Heart left ventricle (tissue), 16 donors: ENCODE measurements around the gene MESP1. TPM values are rescaled to one million over a fixed set of nuclear protein-coding genes. Genes with fewer than 3 reads are reported as not detected.

ENCODE experiments used
- ATAC-seq, 4 donors: fragments of 200-7000 bp; cut with Tn5 transposase; one replicate each; pipeline ENCODE4 v1.9.1; 2020 to 2022; ENCODE audit warnings: moderate library complexity in 4 of 4, mild to moderate bottlenecking in 3 of 4, moderate number of reproducible peaks in 1 of 4
- DNase-seq, 5 donors: peaks; one replicate each; pipeline ENCODE4 v3.0.0-alpha.2; 2020
- H3K27ac ChIP-seq, 12 donors: fragments of 200-600 bp; sonication (generic) in 4 of 12; one replicate each; pipeline versions ENCODE4 v1.5.0 to v1.8.0; 2016 to 2022; ENCODE audit warnings: mild to moderate bottlenecking in 2 of 12
- H3K27me3 ChIP-seq, 9 donors: fragments of 200-600 bp; sonication (generic) in 2 of 9; one replicate each; pipeline versions ENCODE4 v1.5.1 to v1.8.0; 2016 to 2022; ENCODE audit warnings: mild to moderate bottlenecking in 3 of 9
- H3K36me3 ChIP-seq, 9 donors: fragments of 200-600 bp; sonication (generic) in 2 of 9; one replicate each; pipeline versions ENCODE4 v1.5.0 to v1.8.0; 2018 to 2022; ENCODE audit warnings: mild to moderate bottlenecking in 2 of 9
- H3K4me1 ChIP-seq, 12 donors: fragments of 200-600 bp; sonication (generic) in 4 of 12; one replicate each; pipeline versions ENCODE4 v1.5.0 to v1.8.0; 2016 to 2022; ENCODE audit warnings: mild to moderate bottlenecking in 3 of 12
- H3K4me3 ChIP-seq, 12 donors: fragments of 200-600 bp; sonication (generic) in 4 of 12; one replicate each; pipeline versions ENCODE4 v1.5.0 to v1.8.0; 2017 to 2022; ENCODE audit warnings: mild to moderate bottlenecking in 9 of 12, moderate library complexity in 4 of 12
- H3K9me3 ChIP-seq, 12 donors: fragments of 200-600 bp; sonication (generic) in 4 of 12; one replicate each; pipeline versions ENCODE4 v1.5.0 to v1.8.0; 2016 to 2022; ENCODE audit warnings: mild to moderate bottlenecking in 1 of 12
- POLR2A ChIP-seq, 2 donors: fragments of 450-650 bp; IDR thresholded peaks; one replicate each; pipeline ENCODE4 v1.6.1; 2017; ENCODE audit warnings: antibody characterized with exemption in 2 of 2, mild to moderate bottlenecking in 2 of 2, moderate library complexity in 2 of 2
- WGBS, 4 donors: extraction: QIAGEN DNeasy Blood & Tissue Kit in 2 of 4; methylation state at CpG; one replicate each; pipeline versions ENCODE4 v1.1.5 to v1.1.7; 2013 to 2018; 5-methylcytosine and 5-hydroxymethylcytosine counted together
- intact Hi-C, 10 donors: fragments of 100-400 bp; cut with DNase I; formaldehyde crosslinking; loops; one replicate each; pipeline versions ENCODE4 v1.11.1 to v1.14.2; 2022
- polyA plus RNA-seq, 2 donors: library from polyadenylated mRNA; stranded (reverse); fragments of 200-250 nt; gene quantifications; one replicate each; pipeline ENCODE4 v1.2.3, GENCODE V29; 2013
- total RNA-seq, 9 donors: library from RNA; depleted of rRNA in 2 of 9; stranded (reverse); fragments of >200 nt in 2 of 9; fragmentation: NEBNext Ultra II Directional in 3 of 9; extraction: Animal tissue kit (Norgen Biotek cat#: 25700) in 3 of 9; gene quantifications; one replicate each; pipeline versions ENCODE4 v1.1.0 to v1.2.4, GENCODE V29; 2016 to 2023
- TF ChIP-seq, protein P1 (sequence below), 12 donors: fragments of 200-600 bp; sonication (generic) in 4 of 12; IDR thresholded peaks; one replicate each; pipeline versions ENCODE4 v1.5.0 to v1.8.0; 2018 to 2022; ENCODE audit warnings: antibody characterized with exemption in 12 of 12, mild to moderate bottlenecking in 5 of 12
- donor health status: ischemic (EF 13 %, LVEDD 7.1; RV severe dilation, severe dysfunction).
- donor health status: healthy with polysubstance abuse.
- donor health status: DM: no; HTN: yes; CAD: no.
- donor health status: DM: no; HTN: no; CAD: no.
- donor health status: ischemic (EF 25% LVEDD 6.9; RV normal size, moderate dysfunction).
- donor health status: ischemic (EF 25% LVEDD 5.7; RV mildly dilated, moderate dysfunction).
- donor health status: healthy.
- donor health status: DM: yes; HTN: yes; CAD: no.
- donor health status: ischemic (EF 35%, LVEDD 5.7; RV mildly dilated, moderate dysfunction).
- donor health status: nonischemic (EF 11% LVEDD 7.7; RV severe dilation, severe dysfunction).
- donor health status: DM: yes; HTN: yes; CAD: no.
- donor health status: PGD.
- donor health status: ischemic (EF 29% LVEDD 5.4; RV normal size, mild dysfunction).
- donor health status: nonischemic (EF 23%, LVEDD 6.1; RV moderate dilation, normal function).

Gene MESP1
- total and polyA plus RNA-seq, 11 donors, result 0.43 to 6.9 (median 5.1) TPM

DNA sequence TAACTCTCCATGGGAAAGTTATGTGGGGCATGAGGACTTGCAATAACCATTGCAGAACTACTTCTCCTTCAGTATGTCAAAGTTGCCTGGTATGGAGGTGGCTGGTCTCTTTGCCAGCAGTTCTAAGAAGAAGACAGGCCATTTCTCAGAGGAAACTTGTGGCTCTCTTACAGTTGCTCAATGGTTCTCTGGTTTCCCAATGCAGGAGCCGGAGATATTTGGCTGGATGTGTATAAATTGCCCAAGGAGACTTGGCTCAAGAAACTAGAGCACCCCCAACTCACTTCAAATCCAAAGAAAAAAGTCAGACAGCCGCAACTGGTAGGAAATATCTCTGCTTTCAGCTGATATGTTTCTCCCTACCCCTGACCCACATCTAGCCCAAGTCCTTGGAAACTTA, 36.3 kb downstream of the MESP1 start:
- intact Hi-C loops, result no loop called here
- H3K9me3 ChIP-seq, result peaks cover 0 to 13% (median 0%) of the 10 kb centered on the region in 12 donors
- H3K27ac ChIP-seq, result no peak overlapping the region
- no peak overlapping the region for H3K4me3 ChIP-seq
- TF ChIP-seq, protein P1, sequence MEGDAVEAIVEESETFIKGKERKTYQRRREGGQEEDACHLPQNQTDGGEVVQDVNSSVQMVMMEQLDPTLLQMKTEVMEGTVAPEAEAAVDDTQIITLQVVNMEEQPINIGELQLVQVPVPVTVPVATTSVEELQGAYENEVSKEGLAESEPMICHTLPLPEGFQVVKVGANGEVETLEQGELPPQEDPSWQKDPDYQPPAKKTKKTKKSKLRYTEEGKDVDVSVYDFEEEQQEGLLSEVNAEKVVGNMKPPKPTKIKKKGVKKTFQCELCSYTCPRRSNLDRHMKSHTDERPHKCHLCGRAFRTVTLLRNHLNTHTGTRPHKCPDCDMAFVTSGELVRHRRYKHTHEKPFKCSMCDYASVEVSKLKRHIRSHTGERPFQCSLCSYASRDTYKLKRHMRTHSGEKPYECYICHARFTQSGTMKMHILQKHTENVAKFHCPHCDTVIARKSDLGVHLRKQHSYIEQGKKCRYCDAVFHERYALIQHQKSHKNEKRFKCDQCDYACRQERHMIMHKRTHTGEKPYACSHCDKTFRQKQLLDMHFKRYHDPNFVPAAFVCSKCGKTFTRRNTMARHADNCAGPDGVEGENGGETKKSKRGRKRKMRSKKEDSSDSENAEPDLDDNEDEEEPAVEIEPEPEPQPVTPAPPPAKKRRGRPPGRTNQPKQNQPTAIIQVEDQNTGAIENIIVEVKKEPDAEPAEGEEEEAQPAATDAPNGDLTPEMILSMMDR (IDR thresholded peaks at IDR 0.05), result no peak
- no peak for TF ChIP-seq POLR2A (IDR thresholded peaks at IDR 0.05)
- 74 to 90% (median 84%) methylated on average over 2 of the region's 2 CpGs for WGBS, 4 donors
- H3K27me3 ChIP-seq, result no peaks in the 10 kb centered on the region
- ATAC-seq (no peak), DNase-seq (no peak)
- no peaks in the 10 kb centered on the region for H3K4me1 ChIP-seq
- H3K36me3 ChIP-seq, result no peaks in the 10 kb centered on the region

DNA sequence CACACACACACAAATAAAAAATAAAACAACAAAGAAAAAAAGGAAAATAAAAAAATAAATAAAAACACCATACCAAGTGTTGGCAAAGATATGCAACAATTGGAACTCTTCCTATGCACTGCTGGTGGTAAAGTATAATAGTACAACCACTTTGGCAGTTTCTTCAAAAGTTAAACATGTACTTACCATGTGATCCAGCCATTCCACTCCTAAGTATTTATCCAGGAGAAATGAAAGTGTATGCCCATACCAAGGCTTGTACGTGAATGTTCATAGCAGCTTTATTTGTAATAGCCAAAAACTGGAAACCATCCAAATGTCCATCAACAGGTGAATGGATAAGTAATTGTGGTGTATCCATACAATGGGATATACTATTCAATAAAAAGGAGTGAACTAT, 43.5 kb downstream of the MESP1 start:
- DNase-seq, result no peak

DNA sequence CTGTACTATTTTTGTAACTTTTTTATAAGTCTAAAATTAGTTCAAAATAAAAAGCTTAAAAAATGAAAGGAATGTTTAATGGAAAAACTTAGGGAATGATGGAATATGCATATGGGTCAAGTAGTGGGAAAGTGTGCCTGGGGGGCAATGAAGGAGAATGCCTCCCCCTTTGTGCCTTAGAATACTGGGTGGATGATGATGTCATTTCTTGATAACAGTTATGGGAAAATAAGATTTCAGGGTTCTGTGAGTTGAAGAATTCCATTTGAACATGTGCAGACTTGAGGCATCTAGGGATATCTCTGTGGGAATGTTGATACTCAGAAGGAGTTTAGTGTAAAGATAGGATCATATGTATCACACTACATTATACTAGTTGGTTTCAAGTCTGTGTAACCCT, 46.6 kb downstream of the MESP1 start:
- no peaks in the 10 kb centered on the region for H3K36me3 ChIP-seq
- ATAC-seq (peak in 1 of 4 donors; percentile 7), DNase-seq (no peak)
- H3K9me3 ChIP-seq, result no peaks in the 10 kb centered on the region
- intact Hi-C loops, result no loop called here
- no peak for TF ChIP-seq POLR2A (IDR thresholded peaks at IDR 0.05)
- TF ChIP-seq, protein P1 (IDR thresholded peaks at IDR 0.05), result no peak
- no peaks in the 10 kb centered on the region for H3K27me3 ChIP-seq
- H3K27ac ChIP-seq, result peak overlapping the region in 1 of 12 donors; percentile 46
- no peaks in the 10 kb centered on the region for H3K4me1 ChIP-seq
- no peak overlapping the region for H3K4me3 ChIP-seq

More for the DNA sequence above, 43.5 kb downstream of the MESP1 start:
- no peaks in the 10 kb centered on the region for H3K4me1 ChIP-seq
- no peak overlapping the region for H3K4me3 ChIP-seq
- ATAC-seq, result no peak
- no peaks in the 10 kb centered on the region for H3K36me3 ChIP-seq
- no peaks in the 10 kb centered on the region for H3K27me3 ChIP-seq
- no peak for TF ChIP-seq POLR2A (IDR thresholded peaks at IDR 0.05)
- TF ChIP-seq, protein P1 (IDR thresholded peaks at IDR 0.05), result no peak
- no peak overlapping the region for H3K27ac ChIP-seq
- peaks cover 0 to 13% (median 0%) of the 10 kb centered on the region in 12 donors for H3K9me3 ChIP-seq
- intact Hi-C loops, result no loop called here
- WGBS, 4 donors, result 43 to 64% (median 51%) methylated on average over 1 of the region's 1 CpG

Other genes starting within 250 kb of the MESP1 start
- 1 to 10 TPM in 1 of 9 donors, under 1 TPM in 5, not detected in 3; 0.05 to 1.4 (median 0.10) TPM for gene TICRR, start 175.8 kb downstream of the MESP1 start, total RNA-seq
- gene TICRR, start 175.8 kb downstream of the MESP1 start, polyA plus RNA-seq, result under 1 TPM in 1 of 2 donors, not detected in 1; 0.04 TPM
- 1 to 10 TPM; 2.7 to 9.2 (median 3.5) TPM for gene KIF7, start 95.8 kb downstream of the MESP1 start, total RNA-seq
- gene KIF7, start 95.8 kb downstream of the MESP1 start, polyA plus RNA-seq, result 1 to 10 TPM; 1.3 to 3.0 TPM
- gene PLIN1, start 71.9 kb downstream of the MESP1 start, total RNA-seq, result 100 to 1,000 TPM in 1 of 9 donors, 10 to 100 TPM in 2, 1 to 10 TPM in 4, under 1 TPM in 2; 0.28 to 143 (median 3.3) TPM
- gene PLIN1, start 71.9 kb downstream of the MESP1 start, polyA plus RNA-seq, result 10 to 100 TPM in 1 of 2 donors, 1 to 10 TPM in 1; 6.5 to 11.8 TPM
- gene PEX11A, start 60.5 kb downstream of the MESP1 start, total RNA-seq, result 10 to 100 TPM in 6 of 9 donors, 1 to 10 TPM in 3; 7.0 to 23.0 (median 10.7) TPM
- gene PEX11A, start 60.5 kb downstream of the MESP1 start, polyA plus RNA-seq, result 10 to 100 TPM in 1 of 2 donors, 1 to 10 TPM in 1; 5.9 to 11.0 TPM
- gene WDR93, start 60.4 kb downstream of the MESP1 start, total RNA-seq, result under 1 TPM in 1 of 9 donors, not detected in 8; 0.21 TPM
- gene WDR93, start 60.4 kb downstream of the MESP1 start, polyA plus RNA-seq, result under 1 TPM in 1 of 2 donors, not detected in 1; 0.10 TPM
- gene MESP2, start 25.1 kb upstream of the MESP1 start, total RNA-seq, result under 1 TPM in 3 of 9 donors, not detected in 6; 0.16 to 0.64 (median 0.52) TPM
- under 1 TPM in 1 of 2 donors, not detected in 1; 0.65 TPM for gene MESP2, start 25.1 kb upstream of the MESP1 start, polyA plus RNA-seq
- 10 to 100 TPM in 3 of 9 donors, 1 to 10 TPM in 6; 1.1 to 37.6 (median 6.7) TPM for gene ANPEP, start 63.6 kb upstream of the MESP1 start, total RNA-seq
- gene ANPEP, start 63.6 kb upstream of the MESP1 start, polyA plus RNA-seq, result 1 to 10 TPM; 4.6 to 9.2 TPM
- gene AP3S2, start 142.7 kb upstream of the MESP1 start, total RNA-seq, result 10 to 100 TPM; 37.1 to 64.6 (median 43.3) TPM
- 10 to 100 TPM; 15.4 to 42.1 TPM for gene AP3S2, start 142.7 kb upstream of the MESP1 start, polyA plus RNA-seq
- gene ARPIN, start 161.7 kb upstream of the MESP1 start, total RNA-seq, result 10 to 100 TPM in 7 of 9 donors, 1 to 10 TPM in 2; 7.3 to 15.3 (median 11.5) TPM
- 1 to 10 TPM; 7.4 to 7.5 TPM for gene ARPIN, start 161.7 kb upstream of the MESP1 start, polyA plus RNA-seq